ENCODE results near the gene LRRC46. TPM values are rescaled to one million over a fixed set of nuclear protein-coding genes. Genes with fewer than 3 reads are reported as not detected.

LRRC46 gene
- total RNA-seq, 3 donors from 2014 or later, result 0.14 to 0.36 TPM; not detected in 1

GRCh38 chr17:47878203-47879027 lies 46.9 kb downstream of the LRRC46 start:
- no peaks in the 10 kb centered on the region for H3K36me3 ChIP-seq (ENCODE audit: low read depth)
- no peak overlapping the region for H3K4me3 ChIP-seq
- ATAC-seq (no peak), DNase-seq (no peak)
- H3K9me3 ChIP-seq, result no peaks in the 10 kb centered on the region
- TF ChIP-seq, protein P1, sequence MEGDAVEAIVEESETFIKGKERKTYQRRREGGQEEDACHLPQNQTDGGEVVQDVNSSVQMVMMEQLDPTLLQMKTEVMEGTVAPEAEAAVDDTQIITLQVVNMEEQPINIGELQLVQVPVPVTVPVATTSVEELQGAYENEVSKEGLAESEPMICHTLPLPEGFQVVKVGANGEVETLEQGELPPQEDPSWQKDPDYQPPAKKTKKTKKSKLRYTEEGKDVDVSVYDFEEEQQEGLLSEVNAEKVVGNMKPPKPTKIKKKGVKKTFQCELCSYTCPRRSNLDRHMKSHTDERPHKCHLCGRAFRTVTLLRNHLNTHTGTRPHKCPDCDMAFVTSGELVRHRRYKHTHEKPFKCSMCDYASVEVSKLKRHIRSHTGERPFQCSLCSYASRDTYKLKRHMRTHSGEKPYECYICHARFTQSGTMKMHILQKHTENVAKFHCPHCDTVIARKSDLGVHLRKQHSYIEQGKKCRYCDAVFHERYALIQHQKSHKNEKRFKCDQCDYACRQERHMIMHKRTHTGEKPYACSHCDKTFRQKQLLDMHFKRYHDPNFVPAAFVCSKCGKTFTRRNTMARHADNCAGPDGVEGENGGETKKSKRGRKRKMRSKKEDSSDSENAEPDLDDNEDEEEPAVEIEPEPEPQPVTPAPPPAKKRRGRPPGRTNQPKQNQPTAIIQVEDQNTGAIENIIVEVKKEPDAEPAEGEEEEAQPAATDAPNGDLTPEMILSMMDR (IDR thresholded peaks at IDR 0.05), result no peak
- intact Hi-C loops (cut with DNase I, micrococcal nuclease), result no loop called here
- H3K4me1 ChIP-seq (ENCODE audit: low read depth), result peaks cover 17% of the 10 kb centered on the region

DNA sequence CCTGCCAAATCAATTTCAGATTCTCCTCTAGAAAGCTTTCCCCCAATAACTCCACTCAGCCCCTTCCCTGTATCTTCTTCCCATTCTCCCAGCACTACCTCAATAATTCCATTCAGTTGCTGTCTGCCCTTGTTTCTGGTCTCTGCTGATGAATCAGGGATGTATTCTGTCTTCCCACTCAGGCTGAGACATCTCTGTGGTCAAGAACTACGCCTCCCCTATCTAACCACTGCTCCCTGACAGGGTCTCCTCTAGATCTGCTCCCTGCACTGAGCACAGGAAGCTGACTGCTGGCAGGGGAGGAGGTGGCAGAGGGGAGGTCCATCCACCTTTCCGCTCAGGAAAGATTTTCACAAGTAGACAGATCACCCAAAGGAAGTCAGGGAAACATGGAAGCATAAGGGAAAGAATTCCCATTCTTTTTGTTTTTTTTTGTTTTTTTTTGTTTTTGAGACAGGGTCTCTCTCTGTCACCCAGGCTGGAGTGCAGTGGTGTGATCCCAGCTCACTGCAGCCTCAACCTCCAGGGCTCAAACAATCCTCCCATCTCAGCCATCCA lies 47.6 kb downstream of the LRRC46 start:
- no peak for DNase-seq
- Histone ChIP-seq H3K9me3 (no peaks in the 10 kb centered on the region), H3K4me1 (ENCODE audit: low read depth) (peaks cover 23% of the 10 kb centered on the region), H3K4me3 (no peak overlapping the region), H3K36me3 (ENCODE audit: low read depth) (no peaks in the 10 kb centered on the region)
- intact Hi-C loops (cut with DNase I, micrococcal nuclease), result no loop called here
- no peak for ATAC-seq
- TF ChIP-seq, protein P1 (IDR thresholded peaks at IDR 0.05), result no peak

GRCh38 chr17:47879776-47880454 lies 48.4 kb downstream of the LRRC46 start:
- ATAC-seq (no peak), DNase-seq (no peak)
- intact Hi-C loops (cut with DNase I, micrococcal nuclease), result loop anchor here in 1 of 2 donors (5.0 kb wide), 1 partner anchor 33 kb away; no protein-coding TSS in a partner anchor
- H3K4me3 ChIP-seq, result no peak overlapping the region
- TF ChIP-seq, protein P1 (IDR thresholded peaks at IDR 0.05), result no peak
- H3K36me3 ChIP-seq (ENCODE audit: low read depth), result no peaks in the 10 kb centered on the region
- peaks cover 29% of the 10 kb centered on the region for H3K4me1 ChIP-seq (ENCODE audit: low read depth)
- H3K9me3 ChIP-seq, result no peaks in the 10 kb centered on the region

DNA sequence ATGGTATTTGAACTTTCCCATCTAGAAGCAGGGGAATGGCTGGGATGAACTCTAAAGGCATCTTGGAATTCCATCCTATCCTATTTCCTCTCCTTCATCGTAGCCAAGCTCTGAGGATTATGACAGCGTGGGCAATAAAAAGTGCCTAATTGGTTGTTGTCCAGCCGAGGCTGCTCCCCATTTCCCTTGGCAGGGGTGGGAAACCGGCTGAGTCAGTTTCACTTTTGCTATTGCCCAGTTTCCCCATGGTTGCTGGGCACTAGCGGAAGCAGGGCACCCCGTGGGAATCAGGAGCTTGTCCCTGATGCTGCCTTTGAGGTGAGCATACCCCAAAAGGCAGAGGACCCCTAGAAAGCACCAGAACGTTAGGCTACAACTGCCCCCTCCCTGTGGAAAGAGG lies 50.8 kb downstream of the LRRC46 start:
- H3K4me3 ChIP-seq, result no peak overlapping the region
- no peaks in the 10 kb centered on the region for H3K36me3 ChIP-seq (ENCODE audit: low read depth)
- TF ChIP-seq, protein P1 (IDR thresholded peaks at IDR 0.05), result no peak
- H3K4me1 ChIP-seq (ENCODE audit: low read depth), result peaks cover 39% of the 10 kb centered on the region
- H3K9me3 ChIP-seq, result no peaks in the 10 kb centered on the region
- intact Hi-C loops (cut with DNase I, micrococcal nuclease), result loop anchor here in 1 of 2 donors (5.0 kb wide), 1 partner anchor 35 kb away; no protein-coding TSS in a partner anchor
- peak; percentile 57 for ATAC-seq
- DNase-seq, result peak in 2 of 3 donors; percentile 69 to 73

- TF ChIP-seq, protein P1 (IDR thresholded peaks at IDR 0.05), result no peak
- peaks cover 39% of the 10 kb centered on the region for H3K4me1 ChIP-seq (ENCODE audit: low read depth)
- intact Hi-C loops (cut with DNase I, micrococcal nuclease), result loop anchor here in 1 of 2 donors (5.0 kb wide), 1 partner anchor 36 kb away; no protein-coding TSS in a partner anchor
- ATAC-seq (peak; percentile 2), DNase-seq (no peak)
- H3K36me3 ChIP-seq (ENCODE audit: low read depth), result no peaks in the 10 kb centered on the region
- no peak overlapping the region for H3K4me3 ChIP-seq
- no peaks in the 10 kb centered on the region for H3K9me3 ChIP-seq
Observed at GRCh38 chr17:47882695-47883588, 51.5 kb downstream of the LRRC46 start.

Data from mucosa of descending colon (tissue), 3 donors.